ENCODE results near the gene RASGRF1.
A peak's percentile ranks its signal among the peaks of the same experiment; 100 is the strongest.

DNA sequence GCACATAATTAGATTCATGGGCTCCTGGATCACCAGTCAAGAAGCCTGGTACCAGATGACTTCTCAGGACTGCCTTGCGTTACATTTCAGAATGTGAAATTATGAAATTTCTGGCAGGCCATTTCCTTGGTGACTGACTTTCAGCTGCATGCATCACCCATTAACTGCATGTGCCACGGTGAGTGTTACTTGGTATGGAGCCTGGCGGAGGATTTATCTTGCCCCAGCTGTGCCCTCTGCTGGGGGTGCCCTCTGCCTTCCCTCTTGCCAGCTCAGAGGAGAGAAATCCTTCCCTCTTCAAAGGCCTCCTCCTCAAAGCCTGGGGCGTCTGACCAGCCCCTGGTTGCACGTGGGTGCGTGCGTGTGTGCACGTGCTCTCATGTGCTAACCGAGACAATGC is 88.0 kb downstream of the RASGRF1 start:
- TF ChIP-seq POLR2A (IDR thresholded peaks at IDR 0.05) = no peak
- TF ChIP-seq, protein P1, sequence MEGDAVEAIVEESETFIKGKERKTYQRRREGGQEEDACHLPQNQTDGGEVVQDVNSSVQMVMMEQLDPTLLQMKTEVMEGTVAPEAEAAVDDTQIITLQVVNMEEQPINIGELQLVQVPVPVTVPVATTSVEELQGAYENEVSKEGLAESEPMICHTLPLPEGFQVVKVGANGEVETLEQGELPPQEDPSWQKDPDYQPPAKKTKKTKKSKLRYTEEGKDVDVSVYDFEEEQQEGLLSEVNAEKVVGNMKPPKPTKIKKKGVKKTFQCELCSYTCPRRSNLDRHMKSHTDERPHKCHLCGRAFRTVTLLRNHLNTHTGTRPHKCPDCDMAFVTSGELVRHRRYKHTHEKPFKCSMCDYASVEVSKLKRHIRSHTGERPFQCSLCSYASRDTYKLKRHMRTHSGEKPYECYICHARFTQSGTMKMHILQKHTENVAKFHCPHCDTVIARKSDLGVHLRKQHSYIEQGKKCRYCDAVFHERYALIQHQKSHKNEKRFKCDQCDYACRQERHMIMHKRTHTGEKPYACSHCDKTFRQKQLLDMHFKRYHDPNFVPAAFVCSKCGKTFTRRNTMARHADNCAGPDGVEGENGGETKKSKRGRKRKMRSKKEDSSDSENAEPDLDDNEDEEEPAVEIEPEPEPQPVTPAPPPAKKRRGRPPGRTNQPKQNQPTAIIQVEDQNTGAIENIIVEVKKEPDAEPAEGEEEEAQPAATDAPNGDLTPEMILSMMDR (IDR thresholded peaks at IDR 0.05) = peak in 1 of 4 donors; percentile 6
